Measurements from ENCODE around the gene PDPR. TPM values are rescaled to one million over a fixed set of nuclear protein-coding genes. Genes with fewer than 3 reads are reported as not detected.
A peak's percentile ranks its signal among the peaks of the same experiment; 100 is the strongest.
"Not testable (repeated sequence)": the region's sequence is repeated elsewhere in the genome, so short reads cannot be mapped to it uniquely, and the experiment has no call there.

PDPR gene
- total RNA-seq (22.0 and 26.4 TPM in 2 replicates), polyA plus RNA-seq (26.9 and 29.9 TPM in 2 replicates), polyA minus RNA-seq (75.3 and 83.6 TPM in 2 replicates), Bru-seq, nascent RNA (percentile 72 among the genes with signal in this experiment), BruChase-seq, experiment 1, labeled RNA remaining after a 6-hour chase (percentile 80 among the genes with signal in this experiment), BruChase-seq, experiment 2, labeled RNA remaining after a 2-hour chase (percentile 75 among the genes with signal in this experiment)
- polyA plus RNA-seq (2011; cell fraction: cytosol; rRNA removed) = 14.5 and 14.7 TPM in 2 replicates
- 85.1 and 92.2 TPM in 2 replicates for polyA plus RNA-seq (2011; cell fraction: nucleus; rRNA removed)
- polyA plus RNA-seq (2012) = 19.5 and 21.6 TPM in 2 replicates
- polyA minus RNA-seq (2011; cell fraction: cytosol; rRNA and poly(A)+ RNA removed) = 19.7 TPM
- 44.8 and 66.4 TPM in 2 replicates for polyA minus RNA-seq (2011; cell fraction: nucleus; rRNA and poly(A)+ RNA removed)
- long read RNA-seq, partial matches to known transcripts = 0 of 18 reads
- long read RNA-seq, other reads (novel, unspliced or antisense) = 18 of 18 reads

DNA sequence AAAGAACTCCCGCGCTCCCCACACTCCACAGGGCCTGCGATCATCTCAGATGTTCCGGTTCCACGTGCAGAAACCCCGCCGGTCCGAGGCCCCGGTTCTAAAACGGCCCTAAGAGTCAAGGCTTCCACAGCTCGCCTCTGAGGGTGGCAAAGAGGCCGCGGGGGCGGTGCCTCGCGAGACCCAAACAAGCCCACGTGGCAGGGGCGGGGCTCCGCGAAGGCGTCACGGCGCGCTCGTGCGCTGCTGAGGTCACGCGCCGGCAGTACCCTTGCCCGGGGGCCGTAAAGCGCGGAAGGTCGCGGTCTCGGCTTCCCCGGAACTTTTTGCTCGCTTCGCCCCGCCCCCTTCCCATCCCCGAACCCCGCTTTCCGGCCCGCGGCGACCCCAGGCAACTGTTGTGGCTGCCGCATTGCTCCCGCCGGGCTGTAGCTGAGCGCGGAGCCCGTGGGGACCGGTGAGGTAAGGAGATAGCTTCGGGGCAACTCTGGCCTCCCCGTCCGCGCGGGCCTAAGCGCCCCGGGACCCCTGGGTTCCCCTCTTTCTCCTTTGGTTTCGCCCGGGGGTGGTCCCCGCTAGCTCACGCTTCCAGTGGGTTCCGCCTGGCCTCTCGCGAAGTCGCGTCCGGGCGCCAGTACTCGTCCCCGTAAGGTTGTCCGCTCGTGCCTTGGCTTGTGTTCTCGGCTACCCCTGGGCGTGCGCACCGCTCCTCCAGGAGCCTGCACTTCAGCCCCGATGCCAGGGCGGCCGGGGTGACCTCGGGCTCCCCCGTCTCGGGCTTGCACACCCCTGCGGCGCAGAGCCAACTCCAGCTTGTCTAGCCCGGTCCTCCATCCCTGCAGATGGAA is at the start of gene PDPR:
TSS of gene PDPR (plus strand) at position 351 of the 845 bp plus-strand sequence. CDS start 6,161 bp downstream, outside the sequence.
- BruUV-seq (replicated peaks) = TSS peak; percentile 46
- H3K9me1 ChIP-seq (replicated peaks; ENCODE audit: control insufficient read depth, extremely low read depth, insufficient read depth, low read length); H3K9me3 ChIP-seq (replicated peaks; ENCODE audit: control insufficient read depth, insufficient read depth, low read length); H3K27ac ChIP-seq (ENCODE audit: insufficient read depth, low read depth, low read length); dilution Hi-C loops (cut with MboI; ENCODE audit: extremely low pct_ligation_motif_present, low sequenced_read_pairs); H3K36me3 ChIP-seq (ENCODE audit: control insufficient read depth in 2 of 2, extremely low read depth in 1 of 2, insufficient read depth in 2 of 2, low read length in 2 of 2); H3K79me2 ChIP-seq (ENCODE audit: control insufficient read depth, insufficient read depth, low read length); H3K27me3 ChIP-seq (ENCODE audit: control insufficient read depth in 2 of 2, insufficient read depth in 2 of 2, low read length in 2 of 2); H4K20me1 ChIP-seq (replicated peaks; ENCODE audit: control insufficient read depth, extremely low read depth, insufficient read depth, low read length); H3K4me1 ChIP-seq (ENCODE audit: control insufficient read depth, extremely low read depth, insufficient read depth, low read length); POLR2A ChIA-PET; CTCF ChIA-PET; intact Hi-C loops (cut with micrococcal nuclease): not testable (repeated sequence)
- H3K4me3 ChIP-seq (replicated peaks in 1 of 3; ENCODE audit: insufficient read depth in 1 of 3, low read depth in 1 of 3, low read length in 3 of 3) = peak within 1 kb of the TSS; percentile 46 to 83 (median 61)
- peak within 1 kb of the TSS; percentile 42 for H3K9ac ChIP-seq (replicated peaks; ENCODE audit: extremely low read depth, insufficient read depth, low read length)
- peak within 1 kb of the TSS; percentile 56 for H3K4me2 ChIP-seq (ENCODE audit: insufficient read depth, low read length)
- DNase-seq (ENCODE audit: low read depth, low spot score) (peak; percentile 86), FAIRE-seq (peak; percentile 94)
- H2AFZ ChIP-seq (ENCODE audit: low read depth, low read length) = peak within 1 kb of the TSS; percentile 75
- TF ChIP-seq, protein P1, sequence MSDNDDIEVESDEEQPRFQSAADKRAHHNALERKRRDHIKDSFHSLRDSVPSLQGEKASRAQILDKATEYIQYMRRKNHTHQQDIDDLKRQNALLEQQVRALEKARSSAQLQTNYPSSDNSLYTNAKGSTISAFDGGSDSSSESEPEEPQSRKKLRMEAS (IDR thresholded peaks at IDR 0.05; ENCODE audit: insufficient read depth, insufficient read length) = peak; percentile 77
- TF ChIP-seq POLR2AphosphoS5 (IDR thresholded peaks at IDR 0.05; ENCODE audit: insufficient read depth, low read depth, low read length) = peak; percentile 21

DNA sequence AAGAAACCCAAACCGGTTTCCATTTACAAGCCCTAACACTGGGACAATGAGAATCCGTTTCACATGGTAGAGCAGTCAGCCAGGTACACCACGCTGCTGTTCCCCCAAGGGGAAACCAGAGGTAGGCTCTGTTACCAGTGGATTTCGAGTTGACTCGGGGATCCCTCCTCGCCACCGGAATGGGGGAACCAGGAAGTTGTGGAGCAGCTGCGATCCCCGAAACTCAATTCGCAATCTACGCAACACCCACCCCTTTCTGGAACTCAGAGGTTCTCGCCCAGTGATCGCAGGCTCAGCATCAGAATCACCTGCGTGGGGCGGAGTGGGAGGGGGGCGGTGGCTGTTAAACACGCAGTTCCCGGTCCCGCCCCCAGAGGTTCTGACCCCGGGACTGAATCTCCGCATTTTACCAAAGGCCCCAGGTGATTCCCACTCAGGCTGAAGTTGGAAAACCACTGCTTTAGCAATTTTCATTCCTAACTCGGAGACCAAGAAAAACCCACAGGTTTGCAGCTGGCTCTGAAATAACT is 49.2 kb upstream of the PDPR start:
- H3K27me3 ChIP-seq (ENCODE audit: control insufficient read depth in 2 of 2, insufficient read depth in 2 of 2, low read length in 2 of 2); H3K27ac ChIP-seq (ENCODE audit: insufficient read depth, low read depth, low read length); CTCF ChIA-PET; FAIRE-seq; dilution Hi-C loops (cut with MboI; ENCODE audit: extremely low pct_ligation_motif_present, low sequenced_read_pairs); H3K9me3 ChIP-seq (replicated peaks; ENCODE audit: control insufficient read depth, insufficient read depth, low read length); intact Hi-C loops (cut with micrococcal nuclease); H4K20me1 ChIP-seq (replicated peaks; ENCODE audit: control insufficient read depth, extremely low read depth, insufficient read depth, low read length); H3K36me3 ChIP-seq (ENCODE audit: control insufficient read depth in 2 of 2, extremely low read depth in 1 of 2, insufficient read depth in 2 of 2, low read length in 2 of 2); POLR2A ChIA-PET; BruUV-seq (replicated peaks); H3K9ac ChIP-seq (replicated peaks; ENCODE audit: extremely low read depth, insufficient read depth, low read length); H3K9me1 ChIP-seq (replicated peaks; ENCODE audit: control insufficient read depth, extremely low read depth, insufficient read depth, low read length); H3K4me1 ChIP-seq (ENCODE audit: control insufficient read depth, extremely low read depth, insufficient read depth, low read length); H3K79me2 ChIP-seq (ENCODE audit: control insufficient read depth, insufficient read depth, low read length): not testable (repeated sequence)
- H3K4me2 ChIP-seq (ENCODE audit: insufficient read depth, low read length) = peak overlapping the region; percentile 70
- peak overlapping the region; percentile 31 for H2AFZ ChIP-seq (ENCODE audit: low read depth, low read length)
- peak overlapping the region; percentile 62 to 73 (median 68) for H3K4me3 ChIP-seq (replicated peaks in 1 of 3; ENCODE audit: insufficient read depth in 1 of 3, low read depth in 1 of 3, low read length in 3 of 3)
- peak; percentile 13 for DNase-seq (ENCODE audit: low read depth, low spot score)

DNA sequence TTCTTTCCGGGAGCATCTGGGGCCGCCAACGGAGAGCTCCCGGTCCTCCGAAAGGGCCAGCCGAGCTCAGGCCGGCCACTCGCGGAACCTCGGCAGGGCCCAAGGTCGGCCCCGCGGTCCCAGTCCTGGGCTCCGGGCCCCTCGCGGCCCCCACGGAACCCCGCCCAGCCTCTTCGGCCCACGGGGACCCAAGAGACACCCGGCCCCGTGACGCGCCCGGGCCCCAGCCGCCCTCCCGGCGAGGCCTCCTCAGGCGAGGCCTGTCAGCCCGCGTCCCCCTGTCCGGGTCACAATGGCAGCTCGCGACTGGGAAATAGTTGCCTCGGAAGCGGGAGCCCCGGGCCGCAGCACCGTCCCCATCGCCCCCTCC is 48.8 kb upstream of the PDPR start:
- H3K9ac ChIP-seq (replicated peaks; ENCODE audit: extremely low read depth, insufficient read depth, low read length); dilution Hi-C loops (cut with MboI; ENCODE audit: extremely low pct_ligation_motif_present, low sequenced_read_pairs); CTCF ChIA-PET; H3K9me1 ChIP-seq (replicated peaks; ENCODE audit: control insufficient read depth, extremely low read depth, insufficient read depth, low read length); BruUV-seq (replicated peaks); H3K79me2 ChIP-seq (ENCODE audit: control insufficient read depth, insufficient read depth, low read length); H3K4me1 ChIP-seq (ENCODE audit: control insufficient read depth, extremely low read depth, insufficient read depth, low read length); H3K36me3 ChIP-seq (ENCODE audit: control insufficient read depth in 2 of 2, extremely low read depth in 1 of 2, insufficient read depth in 2 of 2, low read length in 2 of 2); intact Hi-C loops (cut with micrococcal nuclease); H3K9me3 ChIP-seq (replicated peaks; ENCODE audit: control insufficient read depth, insufficient read depth, low read length); H3K27me3 ChIP-seq (ENCODE audit: control insufficient read depth in 2 of 2, insufficient read depth in 2 of 2, low read length in 2 of 2); POLR2A ChIA-PET; DNase-seq (ENCODE audit: low read depth, low spot score); FAIRE-seq; H4K20me1 ChIP-seq (replicated peaks; ENCODE audit: control insufficient read depth, extremely low read depth, insufficient read depth, low read length): not testable (repeated sequence)
- H2AFZ ChIP-seq (ENCODE audit: low read depth, low read length) = peak overlapping the region; percentile 73
- H3K4me3 ChIP-seq (replicated peaks in 1 of 3; ENCODE audit: insufficient read depth in 1 of 3, low read depth in 1 of 3, low read length in 3 of 3) = peak overlapping the region; percentile 62 to 73 (median 68)
- peak overlapping the region; percentile 29 for H3K27ac ChIP-seq (ENCODE audit: insufficient read depth, low read depth, low read length)
- H3K4me2 ChIP-seq (ENCODE audit: insufficient read depth, low read length) = peak overlapping the region; percentile 70
